Ovary (tissue), 3 donors: ENCODE measurements around the gene PRKCH.

Experiments
- EP300 ChIP-seq: sonication (generic); formaldehyde crosslinking; IDR thresholded peaks from one replicate; pipeline ENCODE4 v1.6.1; 2017; ENCODE audit warnings: antibody characterized with exemption
- POLR2A ChIP-seq: fragments of 450-650 bp; IDR thresholded peaks from one replicate; pipeline ENCODE4 v1.6.1; 2017; ENCODE audit warnings: antibody characterized with exemption, mild to moderate bottlenecking, moderate library complexity
- TF ChIP-seq, protein P1 (sequence below), 3 donors: fragments of 450-650 bp in 2 of 3; fragments of 200-600 bp in 1 of 3; IDR thresholded peaks; one replicate each; pipeline versions ENCODE4 v1.5.1 to v1.8.0; 2016 to 2022; ENCODE audit warnings: antibody characterized with exemption in 3 of 3, mild to moderate bottlenecking in 1 of 3
- donor health status: DM: no; HTN: no; CAD: no.

DNA sequence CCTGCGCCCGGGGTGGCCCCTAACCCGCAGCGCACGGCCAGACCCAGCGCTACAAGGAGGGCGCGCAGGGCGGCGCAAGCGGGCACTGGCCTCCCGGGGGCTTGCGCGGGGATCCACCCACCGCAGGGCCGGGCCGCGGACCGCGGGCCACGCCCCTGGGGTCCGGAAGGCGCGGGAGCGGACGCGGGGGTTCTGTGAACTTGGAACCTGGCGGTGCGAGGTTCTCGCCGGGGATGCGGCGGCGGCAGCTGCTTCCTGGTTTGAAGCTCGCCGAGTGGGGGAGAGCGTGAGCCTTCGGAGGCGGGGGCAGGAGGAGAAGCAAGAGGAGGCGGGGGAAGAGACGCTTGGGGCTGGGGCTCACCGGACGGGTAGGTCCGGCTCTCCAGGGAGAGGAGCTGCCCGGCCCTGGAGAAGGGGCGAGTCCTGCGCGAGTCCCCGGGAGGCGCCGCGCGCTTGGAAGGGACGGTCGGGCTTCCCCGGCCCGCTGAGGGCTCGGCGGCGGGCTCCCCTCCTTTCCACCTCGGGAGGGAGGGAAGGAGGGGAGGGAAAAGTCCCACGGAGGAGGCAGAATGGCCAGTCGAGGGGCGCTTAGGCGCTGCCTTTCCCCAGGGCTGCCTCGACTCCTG lies at the start of gene PRKCH:
- TF ChIP-seq, protein P1, sequence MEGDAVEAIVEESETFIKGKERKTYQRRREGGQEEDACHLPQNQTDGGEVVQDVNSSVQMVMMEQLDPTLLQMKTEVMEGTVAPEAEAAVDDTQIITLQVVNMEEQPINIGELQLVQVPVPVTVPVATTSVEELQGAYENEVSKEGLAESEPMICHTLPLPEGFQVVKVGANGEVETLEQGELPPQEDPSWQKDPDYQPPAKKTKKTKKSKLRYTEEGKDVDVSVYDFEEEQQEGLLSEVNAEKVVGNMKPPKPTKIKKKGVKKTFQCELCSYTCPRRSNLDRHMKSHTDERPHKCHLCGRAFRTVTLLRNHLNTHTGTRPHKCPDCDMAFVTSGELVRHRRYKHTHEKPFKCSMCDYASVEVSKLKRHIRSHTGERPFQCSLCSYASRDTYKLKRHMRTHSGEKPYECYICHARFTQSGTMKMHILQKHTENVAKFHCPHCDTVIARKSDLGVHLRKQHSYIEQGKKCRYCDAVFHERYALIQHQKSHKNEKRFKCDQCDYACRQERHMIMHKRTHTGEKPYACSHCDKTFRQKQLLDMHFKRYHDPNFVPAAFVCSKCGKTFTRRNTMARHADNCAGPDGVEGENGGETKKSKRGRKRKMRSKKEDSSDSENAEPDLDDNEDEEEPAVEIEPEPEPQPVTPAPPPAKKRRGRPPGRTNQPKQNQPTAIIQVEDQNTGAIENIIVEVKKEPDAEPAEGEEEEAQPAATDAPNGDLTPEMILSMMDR (IDR thresholded peaks at IDR 0.05), result no peak
- TF ChIP-seq POLR2A (no peak), EP300 (no peak)
